Measurements from ENCODE around the gene HACD3. TPM values are rescaled to one million over a fixed set of nuclear protein-coding genes. Genes with fewer than 3 reads are reported as not detected.
A peak's percentile ranks its signal among the peaks of the same experiment; 100 is the strongest.

Gene HACD3
- total RNA-seq, 4 donors from 2014 or later = 20.2 to 144 (median 34.6) TPM

DNA sequence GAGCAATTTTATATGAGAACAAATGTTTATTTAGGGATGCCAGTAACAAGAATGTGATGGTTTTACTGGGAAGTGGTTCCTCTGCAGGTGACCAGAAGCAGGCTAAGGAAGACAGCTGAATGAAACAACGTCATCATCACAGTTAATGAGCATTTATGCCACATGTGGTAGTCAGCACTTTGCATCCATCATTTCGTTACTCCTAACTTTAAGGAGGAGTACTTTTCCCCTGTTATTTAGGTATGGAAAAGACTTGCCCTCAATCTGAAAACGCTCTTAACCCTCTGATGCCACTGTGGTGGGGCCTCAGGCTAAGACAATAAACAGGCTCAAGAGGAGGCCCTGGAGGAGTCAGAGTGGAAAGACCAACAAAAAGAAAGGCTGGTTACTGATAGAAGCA lies 49.5 kb downstream of the HACD3 start:
- no peaks in the 10 kb centered on the region for H3K27me3 ChIP-seq
- DNase-seq = no peak
- TF ChIP-seq CTCF (IDR thresholded peaks at IDR 0.05) (no peak), POLR2A (IDR thresholded peaks at IDR 0.05) (no peak)
- peak overlapping the region; percentile 44 to 55 for H3K27ac ChIP-seq
- no peak overlapping the region for H3K4me3 ChIP-seq
- no peaks in the 10 kb centered on the region for H3K9me3 ChIP-seq
- intact Hi-C loops (cut with DNase I; ENCODE audit: low total_unique reads) = no loop called here
- no peaks in the 10 kb centered on the region for H3K4me1 ChIP-seq
- no peaks in the 10 kb centered on the region for H3K36me3 ChIP-seq

GRCh38 chr15:65580287-65580686 lies 50.0 kb downstream of the HACD3 start:
- Histone ChIP-seq H3K9me3 (no peaks in the 10 kb centered on the region), H3K27me3 (no peaks in the 10 kb centered on the region), H3K27ac (peak overlapping the region; percentile 44 to 55), H3K36me3 (no peaks in the 10 kb centered on the region), H3K4me3 (no peak overlapping the region), H3K4me1 (no peaks in the 10 kb centered on the region)
- intact Hi-C loops (cut with DNase I; ENCODE audit: low total_unique reads) = no loop called here
- no peak for DNase-seq
- no peak for TF ChIP-seq CTCF (IDR thresholded peaks at IDR 0.05)
- no peak for TF ChIP-seq POLR2A (IDR thresholded peaks at IDR 0.05)

DNA sequence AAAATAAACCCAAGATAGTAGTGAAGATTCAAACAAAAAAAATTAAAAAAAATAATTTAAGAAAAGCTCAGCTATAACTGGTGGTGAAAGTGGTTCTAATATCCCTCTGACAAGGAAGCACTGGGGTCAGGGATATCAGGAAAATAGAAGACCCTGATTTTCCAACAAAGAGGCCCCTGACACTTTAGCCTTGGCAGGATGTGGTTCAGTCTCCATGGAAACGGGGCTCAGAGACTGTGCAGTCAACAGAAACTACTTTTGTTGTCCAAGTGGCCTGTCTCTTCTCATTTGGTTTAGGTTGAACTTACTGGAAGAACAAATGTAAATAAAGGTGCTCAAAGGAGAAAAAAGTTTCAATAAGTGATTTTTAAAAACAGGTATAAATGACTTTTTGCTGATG lies 53.4 kb downstream of the HACD3 start:
- no peaks in the 10 kb centered on the region for H3K36me3 ChIP-seq

GRCh38 chr15:65584241-65584640 lies 54.0 kb downstream of the HACD3 start:
- intact Hi-C loops (cut with DNase I; ENCODE audit: low total_unique reads) = no loop called here

More for the DNA sequence above, 53.4 kb downstream of the HACD3 start:
- intact Hi-C loops (cut with DNase I; ENCODE audit: low total_unique reads) = no loop called here
- Histone ChIP-seq H3K4me3 (no peak overlapping the region), H3K4me1 (no peaks in the 10 kb centered on the region), H3K9me3 (no peaks in the 10 kb centered on the region), H3K27ac (peak overlapping the region in 1 of 2 donors; percentile 60), H3K27me3 (no peaks in the 10 kb centered on the region)
- no peak for TF ChIP-seq POLR2A (IDR thresholded peaks at IDR 0.05)
- no peak for TF ChIP-seq CTCF (IDR thresholded peaks at IDR 0.05)
- no peak for DNase-seq

DNA sequence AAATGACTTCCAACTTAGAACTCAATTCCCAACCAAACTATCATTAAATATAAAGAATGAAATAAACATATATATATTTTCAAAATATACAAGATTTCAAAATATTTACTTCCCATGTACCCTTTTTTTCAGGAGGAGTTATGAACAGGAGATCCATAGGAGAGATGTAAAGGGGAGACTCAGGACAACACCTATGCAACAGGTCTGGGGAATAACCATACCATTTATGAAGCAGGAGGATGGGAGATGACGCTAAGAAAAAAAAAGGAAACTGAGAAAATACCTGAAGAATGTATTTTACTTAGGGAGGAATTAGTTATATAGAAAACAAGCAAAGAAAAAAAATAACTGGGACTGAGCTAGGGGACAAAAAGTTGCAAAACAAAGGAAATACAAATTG lies 56.8 kb downstream of the HACD3 start:
- Histone ChIP-seq H3K27me3 (no peaks in the 10 kb centered on the region), H3K36me3 (no peaks in the 10 kb centered on the region), H3K27ac (no peak overlapping the region), H3K4me1 (no peaks in the 10 kb centered on the region), H3K9me3 (no peaks in the 10 kb centered on the region), H3K4me3 (no peak overlapping the region)
- TF ChIP-seq CTCF (IDR thresholded peaks at IDR 0.05) = no peak
- no peak for TF ChIP-seq POLR2A (IDR thresholded peaks at IDR 0.05)
- no peak for DNase-seq
- intact Hi-C loops (cut with DNase I; ENCODE audit: low total_unique reads) = no loop called here

More at GRCh38 chr15:65584241-65584640, 54.0 kb downstream of the HACD3 start:
- TF ChIP-seq CTCF (IDR thresholded peaks at IDR 0.05) (no peak), POLR2A (IDR thresholded peaks at IDR 0.05) (no peak)
- H3K9me3 ChIP-seq = no peaks in the 10 kb centered on the region
- peak overlapping the region in 1 of 2 donors; percentile 60 for H3K27ac ChIP-seq
- no peak for DNase-seq
- no peaks in the 10 kb centered on the region for H3K36me3 ChIP-seq
- no peak overlapping the region for H3K4me3 ChIP-seq
- H3K27me3 ChIP-seq = no peaks in the 10 kb centered on the region
- H3K4me1 ChIP-seq = no peaks in the 10 kb centered on the region
